Right atrium auricular region (tissue), 2 donors: ENCODE results near the gene KANK4. TPM values are rescaled to one million over a fixed set of nuclear protein-coding genes. Genes with fewer than 3 reads are reported as not detected.

ENCODE experiments used
- DNase-seq: peaks from one replicate; pipeline ENCODE4 v3.0.0-alpha.2; 2019; ENCODE audit warnings: low spot score
- H3K27ac ChIP-seq, 2 donors: fragments of 200-600 bp; sonication (generic); 1 replicate in 1 of 2; 2 replicates in 1 of 2; pipeline ENCODE4 v1.5.1; 2016 to 2019
- H3K27me3 ChIP-seq, 2 donors: fragments of 200-600 bp; sonication (generic); one replicate each; pipeline versions ENCODE4 v1.5.1 to v1.6.0; 2017 to 2019
- H3K36me3 ChIP-seq: fragments of 200-600 bp; sonication (generic); one replicate; pipeline ENCODE4 v1.5.1; 2016
- H3K4me1 ChIP-seq, 2 donors: fragments of 200-600 bp; sonication (generic); one replicate each; pipeline versions ENCODE4 v1.5.1 to v1.6.0; 2017 to 2019
- H3K4me3 ChIP-seq, 2 donors: fragments of 200-600 bp; sonication (generic); 1 replicate in 1 of 2; 2 replicates in 1 of 2; pipeline ENCODE4 v1.5.1; 2017 to 2019; ENCODE audit warnings: mild to moderate bottlenecking in 1 of 2, moderate library complexity in 1 of 2
- H3K9me3 ChIP-seq, 2 donors: fragments of 200-600 bp; sonication (generic); one replicate each; pipeline ENCODE4 v1.5.1; 2019
- CTCF ChIP-seq, 2 donors: fragments of 200-600 bp; sonication (generic); IDR thresholded peaks; one replicate each; pipeline ENCODE4 v1.5.1; 2019; ENCODE audit warnings: antibody characterized with exemption in 2 of 2
- total RNA-seq, 2 donors: library from RNA; depleted of rRNA; stranded (reverse); fragments of >200 nt; gene quantifications; one replicate each; pipeline ENCODE4 v1.1.0, GENCODE V29; 2016

The KANK4 gene
- total RNA-seq, 2 donors from 2014 or later: 0.12 to 0.63 TPM

GRCh38 chr1:62336638-62336994 is 17.4 kb upstream of the KANK4 start:
- Histone ChIP-seq H3K27me3 (no peaks in the 10 kb centered on the region), H3K4me1 (peaks cover 0 to 23% of the 10 kb centered on the region in 2 donors), H3K27ac (peak overlapping the region in 1 of 2 donors; percentile 35), H3K4me3 (no peak overlapping the region), H3K36me3 (no peaks in the 10 kb centered on the region), H3K9me3 (no peaks in the 10 kb centered on the region)
- no peak for TF ChIP-seq CTCF (IDR thresholded peaks at IDR 0.05)
- no peak for DNase-seq

- H3K36me3 ChIP-seq: no peaks in the 10 kb centered on the region
- no peak for TF ChIP-seq CTCF (IDR thresholded peaks at IDR 0.05)
- DNase-seq: no peak
- H3K27me3 ChIP-seq: no peaks in the 10 kb centered on the region
- H3K4me1 ChIP-seq: peaks cover 0 to 23% of the 10 kb centered on the region in 2 donors
- no peaks in the 10 kb centered on the region for H3K9me3 ChIP-seq
- H3K4me3 ChIP-seq: no peak overlapping the region
- no peak overlapping the region for H3K27ac ChIP-seq
Observed at GRCh38 chr1:62335656-62336055, 16.4 kb upstream of the KANK4 start.

- no peak for TF ChIP-seq CTCF (IDR thresholded peaks at IDR 0.05)
- DNase-seq: no peak
- H3K27ac ChIP-seq: no peak overlapping the region
Observed at GRCh38 chr1:62334434-62334985, 15.3 kb upstream of the KANK4 start.

GRCh38 chr1:62333441-62333840 is 14.2 kb upstream of the KANK4 start:
- DNase-seq: no peak
- H3K27me3 ChIP-seq: no peaks in the 10 kb centered on the region
- no peak for TF ChIP-seq CTCF (IDR thresholded peaks at IDR 0.05)
- no peaks in the 10 kb centered on the region for H3K36me3 ChIP-seq
- no peak overlapping the region for H3K27ac ChIP-seq
- H3K9me3 ChIP-seq: no peaks in the 10 kb centered on the region
- H3K4me3 ChIP-seq: no peak overlapping the region
- H3K4me1 ChIP-seq: peaks cover 0 to 21% of the 10 kb centered on the region in 2 donors

More at GRCh38 chr1:62334434-62334985, 15.3 kb upstream of the KANK4 start:
- H3K4me1 ChIP-seq: peaks cover 0 to 23% of the 10 kb centered on the region in 2 donors
- H3K4me3 ChIP-seq: no peak overlapping the region
- H3K36me3 ChIP-seq: no peaks in the 10 kb centered on the region
- H3K27me3 ChIP-seq: no peaks in the 10 kb centered on the region
- H3K9me3 ChIP-seq: no peaks in the 10 kb centered on the region

GRCh38 chr1:62327360-62328055 is 8.3 kb upstream of the KANK4 start:
- no peaks in the 10 kb centered on the region for H3K4me1 ChIP-seq
- H3K27me3 ChIP-seq: no peaks in the 10 kb centered on the region
- TF ChIP-seq CTCF (IDR thresholded peaks at IDR 0.05): no peak
- no peak overlapping the region for H3K4me3 ChIP-seq
- H3K9me3 ChIP-seq: no peaks in the 10 kb centered on the region
- no peaks in the 10 kb centered on the region for H3K36me3 ChIP-seq
- H3K27ac ChIP-seq: no peak overlapping the region
- DNase-seq: no peak
